ENCODE data around the gene IMPA2.
A peak's percentile ranks its signal among the peaks of the same experiment; 100 is the strongest.

The IMPA2 gene

DNA sequence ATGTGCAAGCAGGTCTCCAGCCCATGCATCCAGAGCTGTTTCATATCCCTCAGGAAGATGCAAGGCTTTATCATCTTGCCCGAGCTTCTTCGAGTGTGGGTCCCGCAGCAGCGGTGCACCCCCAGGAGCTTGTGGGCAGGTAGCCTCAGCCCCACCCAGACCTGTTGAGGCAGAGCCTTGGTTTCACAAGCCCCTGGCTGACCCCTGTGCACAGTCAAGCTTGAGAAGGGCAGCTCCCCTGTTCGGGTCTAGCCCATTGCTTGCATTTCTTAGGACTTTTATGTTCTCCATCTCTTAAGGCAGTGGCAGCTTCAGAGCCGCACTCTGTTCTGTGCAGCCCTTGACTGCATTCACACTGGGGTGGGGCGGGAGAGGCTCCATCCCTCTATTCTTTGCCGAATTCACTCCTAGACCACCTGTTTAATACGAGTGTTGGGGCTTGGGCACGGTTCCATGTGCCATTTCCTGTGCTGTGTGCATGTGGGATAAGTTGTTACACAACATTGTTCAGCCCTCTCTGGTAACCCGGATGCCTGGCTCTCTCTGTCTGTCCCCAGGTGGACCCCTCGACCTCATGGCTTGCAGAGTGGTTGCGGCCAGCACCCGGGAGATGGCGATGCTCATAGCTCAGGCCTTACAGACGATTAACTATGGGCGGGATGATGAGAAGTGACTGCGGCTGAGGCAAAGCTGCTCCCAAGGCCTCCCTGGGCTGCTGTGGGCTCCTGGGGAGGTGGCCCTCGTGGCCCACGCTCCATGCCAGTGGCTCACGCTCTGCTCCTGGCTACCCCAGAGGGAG, 48.7 kb downstream of the IMPA2 start:
- peaks cover 27 to 53% (median 37%) of the 10 kb centered on the region in 10 experiments for H3K4me1 ChIP-seq
- TF ChIP-seq Cebpa-rat (IDR thresholded peaks at IDR 0.05): no peak
- H3K9ac ChIP-seq: no peak overlapping the region; a peak in 2 of 22 replicates
- H3K4me2 ChIP-seq: peak overlapping the region in 8 of 11 experiments; percentile 33 to 63 (median 48); a peak in 15 of 22 replicates
- peak overlapping the region in 4 of 11 experiments; percentile 19 to 46 (median 23); a peak in 5 of 22 replicates for H3K27ac ChIP-seq
- H3K27me3 ChIP-seq: no peaks in the 10 kb centered on the region
- peaks cover 7 to 69% (median 39%) of the 10 kb centered on the region in 11 experiments; a peak in 16 of 22 replicates for H3K36me3 ChIP-seq
- peaks cover 0 to 19% (median 0%) of the 10 kb centered on the region in 11 experiments; a peak in 5 of 22 replicates for H4K20me1 ChIP-seq
- no peak overlapping the region for H3K4me3 ChIP-seq
- H3K9me3 ChIP-seq (replicated peaks in 1 of 11): no peaks in the 10 kb centered on the region

GRCh38 chr18:12030670-12031069, 49.4 kb downstream of the IMPA2 start:
- no peak overlapping the region for H3K9ac ChIP-seq
- H3K36me3 ChIP-seq: peaks cover 7 to 68% (median 39%) of the 10 kb centered on the region in 11 experiments; a peak in 16 of 22 replicates
- H3K4me3 ChIP-seq: no peak overlapping the region
- peaks cover 0 to 23% (median 0%) of the 10 kb centered on the region in 11 experiments; a peak in 5 of 22 replicates for H4K20me1 ChIP-seq
- no peak for TF ChIP-seq Cebpa-rat (IDR thresholded peaks at IDR 0.05)
- H3K27me3 ChIP-seq: no peaks in the 10 kb centered on the region
- H3K4me2 ChIP-seq: peak overlapping the region in 6 of 11 experiments; percentile 33 to 60 (median 42); a peak in 9 of 22 replicates
- H3K4me1 ChIP-seq: peaks cover 27 to 53% (median 38%) of the 10 kb centered on the region in 10 experiments
- H3K9me3 ChIP-seq (replicated peaks in 1 of 11): no peaks in the 10 kb centered on the region
- peak overlapping the region in 4 of 11 experiments; percentile 19 to 46 (median 23); a peak in 3 of 22 replicates for H3K27ac ChIP-seq

DNA sequence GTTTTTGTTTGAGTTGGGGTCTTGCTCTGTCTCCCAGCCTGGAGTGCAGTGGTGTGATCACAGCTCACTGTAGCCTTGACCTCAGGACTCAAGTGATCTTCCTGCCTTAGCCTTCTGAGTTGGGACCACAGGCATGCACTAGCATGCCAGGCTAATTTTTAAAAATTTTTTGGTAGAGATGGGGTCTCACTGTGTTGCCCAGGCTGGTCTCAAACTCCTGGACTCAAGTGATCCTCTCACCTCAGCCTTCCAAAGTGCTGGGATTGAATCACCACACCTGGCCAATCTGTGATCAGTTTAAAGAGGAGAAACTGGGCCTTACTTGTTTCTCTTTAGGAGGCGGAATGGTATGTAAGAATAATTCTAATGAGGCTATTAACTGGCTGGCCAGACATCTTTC, 49.9 kb downstream of the IMPA2 start:
- Histone ChIP-seq H3K27me3 (no peaks in the 10 kb centered on the region), H4K20me1 (peaks cover 0 to 23% (median 0%) of the 10 kb centered on the region in 11 experiments; a peak in 5 of 22 replicates), H3K9me3 (replicated peaks in 1 of 11) (no peaks in the 10 kb centered on the region), H3K36me3 (peaks cover 7 to 63% (median 39%) of the 10 kb centered on the region in 11 experiments; a peak in 16 of 22 replicates), H3K4me3 (no peak overlapping the region), H3K9ac (no peak overlapping the region), H3K27ac (no peak overlapping the region), H3K4me1 (peaks cover 27 to 53% (median 38%) of the 10 kb centered on the region in 10 experiments), H3K4me2 (no peak overlapping the region)
- no peak for TF ChIP-seq Cebpa-rat (IDR thresholded peaks at IDR 0.05)

GRCh38 chr18:12031846-12032245, 50.5 kb downstream of the IMPA2 start:
- H3K9ac ChIP-seq: no peak overlapping the region
- no peaks in the 10 kb centered on the region for H3K9me3 ChIP-seq (replicated peaks in 1 of 11)
- H3K36me3 ChIP-seq: peaks cover 7 to 58% (median 39%) of the 10 kb centered on the region in 11 experiments; a peak in 16 of 22 replicates
- TF ChIP-seq Cebpa-rat (IDR thresholded peaks at IDR 0.05): no peak
- no peak overlapping the region for H3K4me3 ChIP-seq
- peaks cover 27 to 50% (median 38%) of the 10 kb centered on the region in 10 experiments for H3K4me1 ChIP-seq
- H3K27me3 ChIP-seq: no peaks in the 10 kb centered on the region
- peaks cover 0 to 18% (median 0%) of the 10 kb centered on the region in 11 experiments; a peak in 5 of 22 replicates for H4K20me1 ChIP-seq
- no peak overlapping the region for H3K27ac ChIP-seq
- no peak overlapping the region for H3K4me2 ChIP-seq

DNA sequence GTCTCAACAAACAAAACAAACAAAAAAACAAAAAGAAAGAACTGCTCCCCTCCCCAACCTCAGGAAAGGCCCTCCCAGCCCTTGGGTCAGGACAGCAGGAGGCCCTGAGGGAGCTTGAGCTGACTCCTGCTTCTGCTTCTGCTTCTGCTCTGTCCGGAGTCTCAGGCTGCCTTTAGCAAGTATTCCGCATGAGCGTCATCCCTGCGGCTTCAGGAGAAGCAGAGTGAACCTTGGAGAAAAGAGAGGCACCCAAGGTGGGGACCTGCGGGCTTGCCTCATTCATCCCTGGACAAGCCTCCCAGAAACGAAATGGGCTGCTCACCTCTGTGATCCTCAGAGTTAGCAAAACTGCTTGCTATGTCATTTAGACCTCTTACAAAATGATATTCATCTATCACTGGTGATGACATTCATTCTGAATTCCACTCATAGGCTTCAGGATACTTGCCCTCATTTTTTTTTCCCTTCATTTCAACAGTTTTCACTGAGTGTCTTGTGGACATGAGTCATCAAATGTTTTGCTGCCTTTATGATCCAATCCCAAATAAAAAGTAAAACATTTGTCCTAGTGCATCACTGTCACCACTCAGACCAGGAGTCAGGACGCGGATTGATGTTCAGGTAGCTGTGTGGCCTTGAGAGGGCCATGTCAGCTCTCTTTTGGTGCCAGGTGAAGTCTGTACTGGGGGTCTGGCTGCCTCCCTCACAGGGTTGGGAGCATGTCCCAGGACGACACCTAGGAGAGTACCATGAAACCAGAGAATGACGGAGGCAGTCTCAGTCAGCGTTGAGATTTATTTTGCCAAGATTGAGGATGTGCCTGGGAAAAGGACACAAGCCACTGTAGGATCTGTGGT, 51.7 kb downstream of the IMPA2 start:
- peaks cover 1 to 4% (median 2%) of the 10 kb centered on the region in 11 experiments; a peak in 21 of 22 replicates for H3K27me3 ChIP-seq
- TF ChIP-seq Cebpa-rat (IDR thresholded peaks at IDR 0.05): no peak
- peaks cover 7 to 55% (median 39%) of the 10 kb centered on the region in 11 experiments; a peak in 16 of 22 replicates for H3K36me3 ChIP-seq
- H3K4me2 ChIP-seq: no peak overlapping the region
- H3K9me3 ChIP-seq (replicated peaks in 1 of 11): no peaks in the 10 kb centered on the region
- no peak overlapping the region for H3K4me3 ChIP-seq
- H4K20me1 ChIP-seq: peaks cover 0 to 9% (median 0%) of the 10 kb centered on the region in 11 experiments; a peak in 3 of 22 replicates
- no peak overlapping the region for H3K27ac ChIP-seq
- H3K9ac ChIP-seq: no peak overlapping the region
- H3K4me1 ChIP-seq: peaks cover 21 to 39% (median 31%) of the 10 kb centered on the region in 10 experiments

DNA sequence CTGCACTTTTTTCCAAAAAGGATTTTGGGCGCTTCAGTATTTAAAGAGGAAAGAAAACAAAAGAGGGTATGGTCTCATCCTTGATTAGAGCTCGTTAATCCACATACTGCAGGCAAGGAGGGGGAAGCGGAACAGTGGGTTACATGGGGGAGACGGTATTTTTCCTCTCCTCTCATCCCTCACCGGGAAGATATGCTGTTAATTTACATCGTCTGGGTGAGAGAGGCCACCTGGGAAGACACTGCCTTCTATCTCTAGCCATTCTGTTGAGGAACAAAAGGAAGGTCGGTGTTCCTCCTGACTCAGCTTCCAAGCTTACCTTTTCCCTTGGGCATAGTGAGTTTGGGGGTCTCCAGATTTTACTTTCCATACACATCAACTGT, 52.3 kb downstream of the IMPA2 start:
- Histone ChIP-seq H3K9ac (no peak overlapping the region), H4K20me1 (peaks cover 0 to 9% (median 0%) of the 10 kb centered on the region in 11 experiments; a peak in 3 of 22 replicates), H3K4me3 (no peak overlapping the region), H3K27ac (no peak overlapping the region), H3K4me1 (peaks cover 15 to 38% (median 29%) of the 10 kb centered on the region in 10 experiments), H3K36me3 (peaks cover 7 to 49% (median 37%) of the 10 kb centered on the region in 11 experiments; a peak in 16 of 22 replicates), H3K4me2 (no peak overlapping the region), H3K27me3 (peaks cover 7 to 10% (median 8%) of the 10 kb centered on the region in 11 experiments; a peak in 21 of 22 replicates), H3K9me3 (replicated peaks in 1 of 11) (no peaks in the 10 kb centered on the region)
- no peak for TF ChIP-seq Cebpa-rat (IDR thresholded peaks at IDR 0.05)

DNA sequence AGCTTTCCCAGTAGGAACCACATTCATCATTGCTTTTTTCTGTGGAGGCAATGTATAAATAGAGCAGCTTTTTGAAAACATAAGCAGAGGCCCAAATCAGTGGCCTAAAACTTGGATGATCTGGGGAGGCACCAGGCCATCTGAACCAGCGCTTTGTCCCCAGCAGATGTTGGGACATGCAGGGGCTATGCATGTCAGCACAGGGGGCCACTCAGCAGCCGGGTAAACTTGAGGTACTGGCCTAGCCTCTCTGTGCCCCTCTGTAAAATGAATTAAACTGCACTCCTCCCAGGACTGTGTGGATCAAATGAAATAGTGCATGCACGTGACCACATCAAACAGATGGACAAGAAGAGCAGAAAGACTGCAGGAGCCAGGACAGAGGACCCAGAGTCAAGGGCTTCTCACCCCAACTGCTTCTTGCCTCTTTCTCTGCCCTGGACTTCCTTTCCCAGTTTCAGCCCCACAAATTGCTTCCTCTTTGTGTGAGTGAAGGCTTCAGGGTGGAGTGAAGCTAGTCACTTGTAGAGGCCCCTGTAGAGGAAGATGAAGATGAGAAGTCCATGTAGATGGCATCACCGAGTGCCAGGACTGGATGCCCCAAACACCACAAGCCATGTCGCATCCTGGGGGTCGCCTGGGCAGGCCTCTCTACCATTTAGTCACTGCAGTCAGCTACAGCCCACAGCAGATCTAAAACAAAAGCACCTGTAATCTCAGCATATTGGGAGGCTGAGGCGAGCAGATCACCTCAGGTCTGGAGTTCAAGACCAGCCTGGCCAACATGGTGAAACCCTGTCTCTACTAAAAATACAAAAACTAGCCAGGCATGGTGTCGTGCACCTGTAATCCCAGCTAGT, 53.2 kb downstream of the IMPA2 start:
- H4K20me1 ChIP-seq: peaks cover 0 to 9% (median 0%) of the 10 kb centered on the region in 11 experiments; a peak in 2 of 22 replicates
- H3K27ac ChIP-seq: no peak overlapping the region
- peaks cover 4 to 40% (median 30%) of the 10 kb centered on the region in 11 experiments; a peak in 16 of 22 replicates for H3K36me3 ChIP-seq
- H3K4me3 ChIP-seq: no peak overlapping the region
- TF ChIP-seq Cebpa-rat (IDR thresholded peaks at IDR 0.05): no peak
- peaks cover 11 to 35% (median 23%) of the 10 kb centered on the region in 10 experiments for H3K4me1 ChIP-seq
- no peak overlapping the region for H3K9ac ChIP-seq
- H3K9me3 ChIP-seq (replicated peaks in 1 of 11): no peaks in the 10 kb centered on the region
- peaks cover 10 to 13% (median 10%) of the 10 kb centered on the region in 11 experiments; a peak in 21 of 22 replicates for H3K27me3 ChIP-seq
- H3K4me2 ChIP-seq: peak overlapping the region in 5 of 11 experiments; percentile 35 to 68 (median 62); a peak in 10 of 22 replicates

DNA sequence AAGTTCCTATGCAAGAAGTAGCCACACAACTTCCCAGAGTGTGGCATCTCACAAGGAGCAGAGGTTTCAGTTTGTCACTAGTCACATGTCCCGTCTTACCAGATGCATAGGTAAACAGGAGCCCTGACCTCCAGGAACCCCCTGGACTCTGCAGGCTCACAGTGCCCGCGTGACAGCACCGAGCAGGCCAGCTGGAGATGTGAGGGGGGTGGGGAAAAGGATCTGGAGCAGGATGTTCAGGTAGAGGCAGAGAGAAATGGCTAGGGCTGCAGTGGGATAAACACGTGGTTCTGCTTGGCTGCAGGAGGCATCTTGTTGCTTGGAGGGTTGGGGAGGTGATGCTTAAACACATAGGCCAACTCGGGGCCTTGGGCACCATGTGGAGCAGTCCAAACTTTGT, 54.2 kb downstream of the IMPA2 start:
- no peak for TF ChIP-seq Cebpa-rat (IDR thresholded peaks at IDR 0.05)
- H3K9ac ChIP-seq: no peak overlapping the region
- no peak overlapping the region for H3K4me2 ChIP-seq
- no peaks in the 10 kb centered on the region for H3K9me3 ChIP-seq (replicated peaks in 1 of 11)
- peaks cover 3 to 33% (median 13%) of the 10 kb centered on the region in 10 experiments for H3K4me1 ChIP-seq
- H3K36me3 ChIP-seq: peaks cover 0 to 30% (median 21%) of the 10 kb centered on the region in 11 experiments; a peak in 15 of 22 replicates
- H3K27me3 ChIP-seq: peaks cover 10 to 13% (median 10%) of the 10 kb centered on the region in 11 experiments; a peak in 21 of 22 replicates
- no peak overlapping the region for H3K4me3 ChIP-seq
- no peak overlapping the region for H3K27ac ChIP-seq
- peaks cover 0 to 9% (median 0%) of the 10 kb centered on the region in 11 experiments; a peak in 2 of 22 replicates for H4K20me1 ChIP-seq
